Bronchial epithelial cell (primary cell): ENCODE results near the gene CCNE1. TPM values are rescaled to one million over a fixed set of nuclear protein-coding genes. Genes with fewer than 3 reads are reported as not detected.

Experiments
- DNase-seq: peaks from one replicate; pipeline ENCODE4 v3.0.0-alpha.2; 2010; ENCODE audit warnings: low read depth
- FAIRE-seq: peaks from 2 replicates; lab custom pipeline; 2011; peaks lifted over from hg19 to GRCh38; lab: Jason Lieb, UNC
- H3K27me3 ChIP-seq: 2 replicates; pipeline ENCODE4 v1.5.1; 2011; ENCODE audit warnings: low read length; ENCODE audit not compliant: control insufficient read depth, insufficient read depth
- H3K36me3 ChIP-seq: 2 replicates; pipeline ENCODE4 v1.5.1; 2011; ENCODE audit warnings: low read length; ENCODE audit not compliant: control insufficient read depth, insufficient read depth
- H3K4me3 ChIP-seq: 2 replicates; pipeline ENCODE4 v1.5.1; 2011; ENCODE audit warnings: mild to moderate bottlenecking, low read depth, low read length, control low read depth
- total RNA-seq: library from RNA; depleted of rRNA; stranded (reverse); fragments of >200 nt; gene quantifications from 2 replicates; pipeline ENCODE4 v1.2.1, GENCODE V29; 2014
- TF ChIP-seq, protein P1 (sequence below): IDR thresholded peaks from 2 replicates; pipeline ENCODE4 v1.5.1; 2011; ENCODE audit warnings: mild to moderate bottlenecking, moderate library complexity, low read length, control low read depth, inconsistent platforms; ENCODE audit not compliant: insufficient read depth, severe bottlenecking

CCNE1 gene
- total RNA-seq, 1 donor from 2014 or later = 6.1 TPM

DNA sequence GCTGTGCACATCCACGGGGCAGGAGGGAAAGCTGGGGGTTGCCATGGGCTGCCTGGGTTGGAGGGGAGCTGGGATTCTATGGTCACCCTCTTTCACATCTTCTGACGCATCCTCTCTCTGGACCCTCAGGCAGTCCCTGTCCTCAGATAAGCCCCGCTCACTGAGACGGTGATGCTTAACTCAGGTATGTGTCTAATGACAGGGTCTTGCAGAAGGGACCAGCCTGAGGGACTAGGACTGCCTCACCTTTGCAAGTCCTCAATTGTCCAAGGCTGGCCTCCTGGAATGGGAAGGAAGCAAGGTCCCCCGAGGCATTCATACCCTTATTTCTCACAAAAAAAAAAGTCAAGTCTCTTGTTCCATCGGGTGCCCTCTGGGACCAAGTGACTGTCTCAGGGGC is 37.7 kb upstream of the CCNE1 start:
- TF ChIP-seq, protein P1, sequence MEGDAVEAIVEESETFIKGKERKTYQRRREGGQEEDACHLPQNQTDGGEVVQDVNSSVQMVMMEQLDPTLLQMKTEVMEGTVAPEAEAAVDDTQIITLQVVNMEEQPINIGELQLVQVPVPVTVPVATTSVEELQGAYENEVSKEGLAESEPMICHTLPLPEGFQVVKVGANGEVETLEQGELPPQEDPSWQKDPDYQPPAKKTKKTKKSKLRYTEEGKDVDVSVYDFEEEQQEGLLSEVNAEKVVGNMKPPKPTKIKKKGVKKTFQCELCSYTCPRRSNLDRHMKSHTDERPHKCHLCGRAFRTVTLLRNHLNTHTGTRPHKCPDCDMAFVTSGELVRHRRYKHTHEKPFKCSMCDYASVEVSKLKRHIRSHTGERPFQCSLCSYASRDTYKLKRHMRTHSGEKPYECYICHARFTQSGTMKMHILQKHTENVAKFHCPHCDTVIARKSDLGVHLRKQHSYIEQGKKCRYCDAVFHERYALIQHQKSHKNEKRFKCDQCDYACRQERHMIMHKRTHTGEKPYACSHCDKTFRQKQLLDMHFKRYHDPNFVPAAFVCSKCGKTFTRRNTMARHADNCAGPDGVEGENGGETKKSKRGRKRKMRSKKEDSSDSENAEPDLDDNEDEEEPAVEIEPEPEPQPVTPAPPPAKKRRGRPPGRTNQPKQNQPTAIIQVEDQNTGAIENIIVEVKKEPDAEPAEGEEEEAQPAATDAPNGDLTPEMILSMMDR = no peak
- FAIRE-seq = no peak
- no peak for DNase-seq
- H3K27me3 ChIP-seq = no peaks in the 10 kb centered on the region
- no peak overlapping the region for H3K4me3 ChIP-seq
- H3K36me3 ChIP-seq = no peaks in the 10 kb centered on the region

DNA sequence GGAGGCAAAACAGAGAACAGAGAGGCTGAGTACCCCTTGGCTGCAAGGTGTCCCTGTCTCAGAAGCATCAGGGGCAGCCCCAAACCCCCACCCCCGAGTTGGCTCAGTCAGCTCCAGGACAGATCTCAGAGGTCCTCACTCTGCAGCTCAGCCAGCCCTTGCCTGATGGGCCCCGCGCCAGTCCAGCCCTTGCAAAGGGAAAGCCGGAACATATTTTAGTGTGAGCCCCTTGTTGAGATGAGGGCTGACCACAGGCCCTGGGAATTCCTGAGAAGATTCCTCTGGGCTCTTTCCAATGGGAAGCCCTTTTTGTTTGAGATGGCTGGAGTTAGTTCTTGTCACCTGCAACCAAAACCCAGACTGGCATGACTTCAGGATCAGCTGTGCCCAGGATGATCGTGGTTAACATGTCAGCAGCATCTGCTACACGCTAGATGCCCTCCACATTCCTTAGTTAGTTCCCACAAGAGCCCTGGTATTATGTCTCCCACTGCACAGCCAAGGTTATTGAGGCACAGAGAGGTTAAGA is 33.9 kb upstream of the CCNE1 start:
- H3K27me3 ChIP-seq = no peaks in the 10 kb centered on the region
- DNase-seq (no peak), FAIRE-seq (no peak)
- no peaks in the 10 kb centered on the region for H3K36me3 ChIP-seq
- TF ChIP-seq, protein P1 = no peak
- no peak overlapping the region for H3K4me3 ChIP-seq

DNA sequence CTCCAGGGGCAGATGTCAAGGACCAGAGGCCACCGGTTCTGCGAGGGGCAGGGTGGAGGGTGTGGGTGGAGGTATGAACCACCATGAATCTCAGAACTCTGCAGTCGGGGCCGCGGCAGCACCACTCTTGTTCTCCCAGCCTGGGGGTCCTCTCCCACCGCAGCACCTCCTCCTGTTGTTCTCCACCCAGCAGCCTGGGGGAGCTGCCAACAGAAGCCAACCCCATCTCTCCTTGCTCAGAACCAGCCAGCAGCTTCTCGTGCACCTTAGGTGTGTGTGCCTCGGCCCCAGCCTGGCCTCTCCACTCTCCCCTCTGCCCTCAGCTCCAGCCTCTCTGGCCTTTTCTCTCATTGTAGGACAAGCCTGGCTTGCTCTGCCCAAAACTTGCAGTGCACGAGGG is 31.9 kb upstream of the CCNE1 start:
- Histone ChIP-seq H3K4me3 (no peak overlapping the region), H3K36me3 (no peaks in the 10 kb centered on the region), H3K27me3 (no peaks in the 10 kb centered on the region)
- TF ChIP-seq, protein P1 = no peak
- DNase-seq (no peak), FAIRE-seq (no peak)

DNA sequence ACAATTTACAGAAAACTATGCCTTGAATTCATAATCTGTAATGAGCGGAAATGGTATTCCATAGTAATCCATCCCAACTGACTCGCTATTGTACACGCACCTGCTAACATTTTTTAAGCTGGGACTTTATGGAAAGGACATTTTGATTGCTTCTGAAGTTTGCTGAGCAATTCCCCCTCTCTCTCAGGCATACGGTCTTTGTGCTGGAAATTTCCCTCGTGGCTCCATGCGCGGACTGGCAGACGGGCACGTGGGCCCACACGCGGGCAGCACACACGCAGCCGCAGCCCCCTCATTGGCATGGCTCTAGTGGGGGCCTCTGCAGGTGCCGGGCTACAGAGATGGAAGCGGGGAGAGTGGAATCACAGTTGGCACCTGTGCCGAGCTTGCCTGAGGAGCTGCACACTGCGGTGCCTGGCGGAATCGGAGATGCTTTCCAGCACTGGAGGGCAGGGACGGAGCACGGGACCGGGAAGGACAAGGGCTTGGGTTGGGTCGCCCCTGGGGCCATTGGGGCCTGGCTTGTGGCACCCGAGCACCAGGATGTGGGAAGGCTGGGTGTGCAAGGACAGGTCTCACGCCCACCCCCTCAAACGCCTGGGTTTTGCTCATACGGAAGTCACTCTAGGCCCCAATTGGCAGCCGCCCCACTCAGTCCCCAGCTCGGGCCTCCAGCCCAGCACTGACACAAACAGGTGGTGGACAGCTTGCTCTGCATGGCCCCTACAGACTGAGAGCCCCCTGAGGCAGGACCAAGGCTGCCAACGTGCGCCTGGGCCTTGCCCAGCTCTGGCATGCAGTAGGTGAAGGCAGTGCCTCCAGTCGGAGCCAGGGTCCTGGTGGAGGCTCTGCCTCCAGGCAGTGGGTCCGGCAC is 30.2 kb upstream of the CCNE1 start:
- TF ChIP-seq, protein P1 = no peak
- no peak for DNase-seq
- FAIRE-seq = no peak
- Histone ChIP-seq H3K36me3 (no peaks in the 10 kb centered on the region), H3K4me3 (no peak overlapping the region), H3K27me3 (no peaks in the 10 kb centered on the region)

DNA sequence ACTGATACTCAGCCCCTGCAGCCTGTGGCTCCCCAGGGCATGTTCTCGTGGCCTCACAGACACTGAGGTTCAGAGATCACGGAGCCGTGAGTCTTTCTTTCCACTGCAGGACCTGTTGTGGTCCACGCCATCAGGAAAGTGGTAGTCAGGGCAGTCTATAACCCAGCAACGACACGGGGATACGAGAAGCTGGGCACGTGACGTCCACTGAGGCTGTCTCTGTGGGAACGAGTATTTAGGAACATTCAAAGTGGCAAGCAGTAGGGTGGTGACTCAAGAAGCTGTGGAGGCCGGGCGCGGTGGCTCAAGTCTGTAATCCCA is 29.6 kb upstream of the CCNE1 start:
- FAIRE-seq = no peak

More for the DNA sequence above, 29.6 kb upstream of the CCNE1 start:
- no peak for DNase-seq
- TF ChIP-seq, protein P1 = no peak
- Histone ChIP-seq H3K36me3 (no peaks in the 10 kb centered on the region), H3K27me3 (no peaks in the 10 kb centered on the region), H3K4me3 (no peak overlapping the region)
